Stimulated activated CD8-positive, alpha-beta memory T cell treated with anti-CD3 and anti-CD28 coated beads, Interleukin-12 subunit alpha, Interleukin-12 subunit beta, amount 100 ng/mL, for 24 hours (primary cell): ENCODE measurements around the gene SLAMF7.
"Not testable (repeated sequence)": the region's sequence is repeated elsewhere in the genome, so short reads cannot be mapped to it uniquely, and the experiment has no call there.

ENCODE experiments used
- DNase-seq: peaks from one replicate; pipeline ENCODE4 v3.0.0-alpha.2; 2020; ENCODE audit errors: extremely low read depth

SLAMF7 gene

DNA sequence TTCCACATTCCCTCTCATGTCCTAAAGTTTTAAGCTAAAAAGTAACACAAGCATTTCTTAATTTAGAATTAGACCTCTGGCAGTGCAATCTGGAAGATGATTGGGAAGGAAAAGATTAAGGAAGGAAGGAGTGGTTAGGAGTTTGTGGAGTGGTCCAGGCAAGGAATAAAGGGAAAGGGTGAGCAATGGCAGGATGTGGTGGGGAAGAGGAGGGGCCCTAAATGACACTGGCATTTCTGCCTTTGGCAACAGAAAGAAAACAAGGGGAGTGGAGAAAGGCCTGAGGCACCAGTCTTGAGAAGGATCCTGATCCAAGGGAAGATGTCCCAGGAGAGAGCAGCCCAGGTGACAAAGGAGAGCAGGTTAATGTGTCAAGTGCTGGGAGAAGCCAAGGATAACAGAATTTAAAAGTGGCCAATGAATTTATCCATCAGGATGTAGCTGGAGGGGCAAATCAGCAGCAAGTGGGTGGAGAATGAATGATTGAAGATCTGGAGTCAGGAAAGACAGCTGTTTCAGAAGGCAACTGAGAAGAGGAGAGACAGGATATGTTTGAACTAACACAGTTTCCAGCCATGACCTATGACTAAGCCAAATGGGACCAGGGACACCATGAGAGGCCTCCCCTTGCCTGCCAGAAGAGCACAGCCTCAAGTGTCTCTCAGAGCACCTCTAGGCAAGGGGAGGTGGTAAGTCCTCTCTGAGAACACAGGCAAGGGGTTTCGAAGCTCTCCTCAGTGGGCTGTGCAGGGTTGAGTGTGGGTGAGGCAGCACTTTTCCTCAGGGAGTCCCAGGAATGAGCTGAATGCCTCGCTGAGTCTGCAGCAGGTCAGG, 36.1 kb downstream of the SLAMF7 start:
- DNase-seq = no peak

DNA sequence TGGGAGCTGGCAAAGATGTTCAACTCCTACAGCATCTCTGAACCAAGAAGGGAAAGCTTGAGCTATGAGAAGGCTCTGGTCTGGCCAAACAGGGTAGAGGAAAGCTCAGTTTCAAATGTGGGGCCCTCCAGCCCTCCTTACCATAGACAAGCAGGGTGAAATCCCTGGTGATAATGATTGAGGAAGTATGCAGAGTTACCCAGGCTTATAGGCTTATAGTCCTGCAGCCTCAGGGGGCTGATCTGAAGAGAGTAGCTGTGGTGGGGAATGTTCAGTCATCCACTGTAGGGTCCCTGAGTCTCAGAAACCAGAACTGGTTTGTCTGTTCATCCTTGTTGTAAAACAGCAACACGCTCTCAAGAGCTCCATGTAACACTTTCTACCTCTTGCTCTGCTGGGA, 37.1 kb downstream of the SLAMF7 start:
- DNase-seq = no peak

DNA sequence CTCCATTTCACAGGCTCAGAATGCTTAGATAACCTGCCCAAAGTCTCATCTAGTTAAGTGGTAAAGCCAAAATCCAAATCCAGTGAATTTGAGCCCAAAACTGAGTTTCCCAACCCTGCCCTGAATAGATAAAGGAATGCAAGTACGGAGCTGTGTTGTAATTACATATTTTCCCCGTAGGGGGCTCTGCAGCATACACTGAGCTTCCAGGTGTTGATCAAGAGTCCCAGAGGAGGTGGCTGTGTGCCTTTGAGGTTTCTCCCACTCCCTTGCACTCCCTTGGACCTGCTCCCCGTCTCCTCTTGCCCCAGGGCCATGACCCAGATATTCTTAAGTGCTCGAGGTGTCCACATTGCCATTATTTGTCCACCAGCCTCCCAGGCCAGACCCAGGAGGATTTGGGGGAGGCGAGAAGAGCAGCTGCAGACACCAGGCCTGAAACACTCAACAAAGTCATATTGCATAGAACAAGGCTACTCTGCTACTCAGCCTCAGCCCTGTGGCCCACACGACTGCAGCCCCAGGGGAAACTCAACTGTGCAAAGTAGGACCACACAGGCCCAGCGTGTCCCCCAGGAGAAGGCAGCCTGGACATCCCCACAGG, 38.5 kb downstream of the SLAMF7 start:
- DNase-seq = no peak

DNA sequence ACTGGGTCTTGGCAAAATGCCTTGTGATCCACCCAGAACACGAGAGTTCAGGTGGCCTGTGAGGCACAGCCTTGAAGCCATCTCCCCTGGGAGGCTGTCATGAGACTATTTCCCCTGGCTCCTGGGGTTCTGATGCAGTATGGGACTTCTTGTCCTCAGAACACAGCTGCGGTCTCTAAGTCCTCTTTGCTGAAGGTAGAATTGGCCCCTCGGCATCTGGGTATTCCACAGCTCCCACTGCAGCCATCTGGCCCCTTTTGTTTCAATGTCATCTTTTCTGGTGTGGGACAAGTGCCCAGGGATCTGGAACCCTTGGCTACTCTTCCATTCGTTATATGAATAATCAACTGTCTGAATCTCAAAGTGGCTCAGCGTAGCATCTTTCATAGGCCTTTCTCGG, 39.9 kb downstream of the SLAMF7 start:
- no peak for DNase-seq

DNA sequence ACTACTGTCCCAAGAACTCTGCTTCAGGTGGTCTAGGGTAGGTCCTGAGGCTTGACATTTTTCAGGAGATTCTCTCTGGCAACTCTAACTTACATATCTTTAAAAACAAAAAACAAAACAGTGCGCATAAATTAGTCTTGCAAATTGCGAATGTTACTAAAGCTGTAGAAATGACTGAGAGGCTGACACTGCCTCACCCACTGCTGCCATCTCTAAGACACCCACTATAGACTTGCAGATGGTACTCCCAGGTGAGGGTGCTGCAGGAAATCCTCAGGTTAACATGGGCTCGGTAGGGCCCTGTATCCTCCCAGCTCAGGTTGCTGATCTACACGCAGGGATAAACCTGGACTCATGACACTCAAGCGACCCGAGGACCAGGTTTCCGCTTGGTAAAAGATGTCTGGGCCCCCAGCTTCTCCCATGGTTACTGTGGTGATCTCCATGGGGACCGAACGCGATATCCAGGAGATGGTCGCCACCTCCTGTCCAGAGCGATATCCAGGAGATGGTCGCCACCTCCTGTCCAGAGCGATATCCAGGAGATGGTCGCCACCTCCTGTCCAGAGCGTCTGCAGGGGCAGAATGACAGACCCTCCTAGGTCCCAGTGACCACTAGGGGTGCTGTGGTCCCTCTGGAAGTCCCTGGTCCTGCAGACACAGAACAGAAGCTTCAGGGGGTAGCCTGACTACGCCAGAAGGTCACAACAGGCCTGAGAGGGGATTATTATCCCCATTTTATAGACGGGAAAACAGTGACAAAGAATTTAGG, 40.8 kb downstream of the SLAMF7 start:
- no peak for DNase-seq

DNA sequence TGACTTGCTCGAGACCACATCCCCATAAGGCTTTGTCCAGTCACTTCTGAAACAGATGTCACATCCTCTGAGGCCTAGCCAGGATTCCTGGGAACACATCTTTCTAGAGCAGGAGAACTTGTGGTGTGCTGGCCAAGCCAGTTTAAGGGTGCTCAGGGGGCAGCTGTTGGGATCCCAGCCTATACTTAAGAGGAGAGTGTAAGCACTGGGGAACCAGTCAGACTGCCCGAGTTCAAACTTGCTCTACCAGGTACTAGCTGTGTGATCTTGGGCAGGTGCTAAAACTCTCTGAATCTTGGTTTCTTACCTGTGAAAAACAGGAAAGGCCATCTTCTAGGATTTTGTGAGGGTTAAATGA, 41.3 kb downstream of the SLAMF7 start:
- no peak for DNase-seq

DNA sequence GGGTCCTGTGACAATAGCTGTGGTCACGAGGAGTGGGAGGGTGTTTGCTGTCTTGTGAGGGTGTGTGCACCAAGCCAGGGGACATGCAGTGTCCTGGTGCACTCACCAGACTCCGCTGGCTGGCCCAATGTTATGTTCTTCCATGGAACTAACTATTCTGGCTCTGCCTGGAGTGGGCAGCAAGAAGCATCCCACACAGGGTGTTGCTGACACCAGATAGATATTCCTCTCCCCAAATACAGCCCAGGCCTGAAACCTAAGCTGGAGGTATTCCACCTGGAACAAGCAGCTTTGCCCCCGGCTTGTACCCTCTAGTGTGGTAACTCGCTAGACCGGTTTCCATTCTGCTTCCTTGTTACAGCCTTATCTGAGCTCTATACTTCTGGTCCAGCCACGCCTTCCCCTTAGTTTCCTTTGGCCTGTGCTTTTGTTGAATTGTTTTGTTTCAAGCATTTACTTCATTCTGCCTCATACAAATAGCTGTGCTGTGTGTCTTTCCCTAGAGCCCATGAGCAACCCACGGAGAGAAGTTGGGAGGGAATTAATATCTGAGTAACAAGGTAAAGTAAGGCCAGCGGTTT, 42.2 kb downstream of the SLAMF7 start:
- DNase-seq = no peak

DNA sequence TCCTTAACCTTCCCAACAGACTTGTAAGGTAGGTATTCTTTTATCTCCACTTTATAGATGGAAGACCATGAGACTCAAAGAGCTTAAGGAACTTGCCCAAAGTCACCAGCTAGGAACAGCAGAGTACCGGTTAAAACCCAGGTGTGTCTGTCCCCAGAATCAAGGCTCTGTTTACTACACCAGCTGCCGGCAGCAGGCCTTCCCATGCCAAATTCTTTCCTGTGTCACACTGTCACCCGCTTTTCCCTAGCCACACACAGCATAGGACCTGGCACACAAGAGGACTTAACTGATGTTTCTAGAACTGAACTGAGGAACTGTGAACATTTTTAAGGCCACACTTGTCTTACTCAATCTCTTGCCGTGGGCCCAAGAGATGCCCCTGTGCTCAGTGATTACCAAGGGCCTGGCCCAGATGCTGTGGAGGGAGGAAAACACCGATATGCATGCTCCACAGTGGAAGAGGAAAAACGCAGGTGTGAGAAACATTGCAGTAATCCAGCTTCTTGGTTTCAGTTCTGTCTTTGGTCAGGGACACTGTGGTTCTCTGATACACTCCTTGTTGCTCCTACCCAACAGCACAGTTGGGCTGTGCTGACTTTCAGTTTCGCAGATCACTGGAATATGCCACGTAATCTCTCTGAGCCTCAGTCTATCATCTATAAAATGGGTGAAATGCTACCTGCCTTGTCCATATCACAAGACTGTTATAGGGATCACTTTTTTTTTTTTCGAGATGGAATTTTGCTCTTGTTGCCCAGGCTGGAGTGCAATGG, 43.1 kb downstream of the SLAMF7 start:
- no peak for DNase-seq

DNA sequence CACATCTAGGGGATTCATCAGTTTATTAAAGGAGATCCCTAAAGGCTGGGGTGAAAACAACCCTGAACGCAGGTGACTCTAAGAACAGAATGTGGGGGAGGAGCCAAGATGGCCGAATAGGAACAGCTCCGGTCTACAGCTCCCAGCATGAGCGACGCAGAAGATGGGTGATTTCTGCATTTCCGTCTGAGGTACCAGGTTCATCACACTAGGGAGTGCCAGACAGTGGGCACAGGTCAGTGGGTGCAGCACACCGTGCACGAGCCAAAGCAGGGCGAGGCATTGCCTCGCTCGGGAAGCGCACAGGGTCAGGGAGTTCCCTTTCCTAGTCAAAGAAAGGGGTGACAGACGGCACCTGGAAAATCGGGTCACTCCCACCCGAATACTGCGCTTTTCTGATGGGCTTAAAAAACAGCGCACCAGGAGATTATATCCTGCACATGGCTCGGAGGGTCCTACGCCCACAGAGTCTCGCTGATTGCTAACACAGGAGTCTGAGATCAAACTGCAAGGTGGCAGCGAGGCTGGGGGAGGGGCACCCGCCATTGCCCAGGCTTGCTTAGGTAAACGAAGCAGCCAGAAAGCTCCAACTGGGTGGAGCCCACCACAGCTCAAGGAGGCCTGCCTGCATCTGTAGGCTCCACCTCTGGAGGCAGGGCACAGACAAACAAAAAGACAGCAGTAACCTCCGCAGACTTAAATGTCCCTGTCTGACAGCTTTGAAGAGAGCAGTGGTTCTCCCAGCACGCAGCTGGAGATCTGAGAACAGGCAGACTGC, 44.1 kb downstream of the SLAMF7 start:
- not testable (repeated sequence) for DNase-seq

DNA sequence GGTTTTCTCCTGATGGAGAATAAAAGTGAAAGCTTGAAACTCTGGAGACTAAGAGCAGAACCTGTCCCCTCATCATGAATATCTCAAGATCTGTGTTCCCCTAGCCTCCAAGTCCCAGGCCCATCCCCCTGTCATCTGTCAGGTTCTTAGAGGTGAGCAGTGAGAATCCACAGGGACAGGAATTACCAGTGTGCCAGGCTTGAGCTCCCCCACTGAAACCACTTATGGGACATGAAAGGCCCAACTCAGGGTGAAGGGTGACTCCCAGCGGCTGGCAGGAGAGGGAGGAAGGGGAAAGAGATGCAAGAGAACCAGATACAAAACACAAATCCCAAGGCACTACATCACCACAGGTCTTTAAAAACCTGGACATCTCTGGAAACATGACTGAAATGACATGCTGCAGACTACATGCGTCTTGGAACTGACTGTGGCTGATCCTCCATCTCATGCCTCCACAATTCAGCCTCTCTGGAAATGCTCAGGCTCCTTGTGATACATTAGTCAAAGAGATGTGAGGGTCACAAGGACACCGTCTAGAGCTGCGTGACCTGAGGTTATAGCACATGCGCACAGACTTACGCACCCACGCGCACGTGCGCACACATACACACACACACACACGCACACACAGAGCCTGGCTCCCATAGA, 50.1 kb downstream of the SLAMF7 start:
- no peak for DNase-seq

DNA sequence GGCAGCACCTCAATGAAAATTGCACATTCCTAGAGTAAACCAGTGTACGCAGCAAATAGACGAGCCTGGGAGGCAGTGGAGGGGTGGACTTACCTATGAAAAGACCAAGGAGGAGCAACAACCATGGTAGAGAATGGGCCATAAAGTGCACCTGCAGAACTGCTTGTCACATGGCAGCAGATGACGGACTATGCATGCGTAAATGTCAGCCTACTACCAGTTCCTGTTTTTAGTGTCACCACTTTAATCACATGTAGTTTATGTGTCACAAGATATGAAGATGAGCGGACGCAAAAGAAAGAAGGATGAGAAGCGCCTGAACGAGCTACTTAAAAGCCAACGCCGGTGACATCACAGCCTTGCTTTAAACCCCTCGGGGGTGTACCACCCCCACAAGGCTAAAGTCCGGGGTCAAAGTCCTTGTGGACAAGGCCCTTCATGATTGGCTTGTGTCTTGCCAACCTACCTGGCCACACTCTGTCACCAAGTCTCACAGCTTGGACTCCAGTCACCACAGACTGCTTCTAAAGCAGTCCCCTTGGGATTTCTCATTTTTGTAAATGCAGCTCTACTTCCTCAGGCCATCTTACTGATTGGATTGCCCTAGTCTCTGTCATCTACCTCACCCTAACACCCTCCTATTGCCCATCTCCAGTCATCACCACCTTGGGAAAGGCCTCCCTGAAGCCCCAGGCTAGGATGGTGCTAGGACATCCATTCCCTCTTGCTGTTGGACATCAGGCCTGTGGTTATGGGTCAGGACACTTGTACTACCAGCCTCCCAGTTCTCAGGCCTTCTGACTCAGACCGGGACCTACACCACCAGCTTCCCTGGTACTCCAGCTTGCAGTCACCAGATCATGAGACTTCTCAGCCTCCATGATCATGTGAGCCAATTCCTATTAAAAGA, 50.9 kb downstream of the SLAMF7 start:
- no peak for DNase-seq

DNA sequence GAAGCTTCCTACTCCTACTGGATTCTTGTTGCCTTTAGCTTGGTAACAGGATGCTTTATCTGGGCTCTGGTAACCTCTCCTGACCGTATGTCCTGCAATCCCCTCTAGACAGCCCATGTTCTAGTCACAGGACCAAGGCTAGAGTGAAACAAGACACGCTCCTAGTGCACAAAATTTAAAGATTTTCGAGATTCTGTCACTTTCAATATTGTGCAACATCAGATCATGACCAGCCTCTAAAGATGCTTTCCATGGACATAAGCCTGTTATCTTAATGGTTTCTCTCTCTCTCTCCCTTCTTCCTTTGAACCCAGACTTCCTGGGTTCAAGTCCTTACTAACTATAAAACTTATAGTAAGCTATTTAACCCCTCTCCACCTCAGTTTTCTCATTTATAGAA, 55.3 kb downstream of the SLAMF7 start:
- DNase-seq = no peak

DNA sequence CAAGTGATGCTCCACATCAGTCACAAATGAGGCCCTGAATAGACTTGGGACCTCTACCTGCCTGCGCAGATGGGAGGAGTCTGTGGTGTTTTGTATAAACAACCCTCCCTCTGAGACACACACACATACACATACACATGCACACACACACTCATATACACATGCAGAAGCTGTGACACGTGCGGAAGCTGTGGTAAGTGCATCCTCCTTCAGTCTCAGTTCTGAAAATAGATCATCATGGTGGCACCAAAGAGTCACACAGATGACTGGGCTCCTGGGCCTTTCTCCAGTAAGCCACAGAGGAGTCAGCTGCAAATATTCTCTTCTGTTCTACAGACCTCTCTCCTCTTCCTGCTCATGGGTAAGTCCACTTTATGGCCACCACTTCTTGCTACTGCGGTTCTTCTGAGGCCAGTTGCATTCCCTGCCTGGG, 56.9 kb downstream of the SLAMF7 start, which contains the start of gene LY9:
Gene LY9, plus strand, starts transcription at position 224 of the 433 bp plus-strand sequence. Its CDS starts 14 bp downstream, at position 238.
- DNase-seq = peak; percentile 43

DNA sequence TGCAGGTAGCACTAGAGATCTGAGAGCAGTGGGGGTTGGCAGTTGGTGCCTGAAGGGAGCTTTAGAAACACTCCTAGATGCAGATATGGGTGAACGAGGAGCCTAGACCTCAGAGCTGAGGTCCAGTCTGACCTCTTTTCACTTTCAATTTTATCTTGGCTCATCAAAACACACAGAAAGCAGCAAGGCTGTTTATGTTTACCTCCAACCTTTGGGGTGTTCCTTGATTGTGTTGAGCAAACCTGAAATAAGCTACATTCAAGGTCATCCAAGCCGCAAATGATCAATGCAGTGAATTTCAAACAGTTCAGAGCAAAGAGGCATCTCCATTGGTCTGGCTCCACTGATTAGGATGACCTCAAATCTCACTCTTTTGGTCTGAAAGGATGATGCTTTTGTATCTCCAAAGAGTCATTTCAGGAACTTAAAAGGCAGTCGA, 58.2 kb downstream of the SLAMF7 start:
- DNase-seq = no peak

DNA sequence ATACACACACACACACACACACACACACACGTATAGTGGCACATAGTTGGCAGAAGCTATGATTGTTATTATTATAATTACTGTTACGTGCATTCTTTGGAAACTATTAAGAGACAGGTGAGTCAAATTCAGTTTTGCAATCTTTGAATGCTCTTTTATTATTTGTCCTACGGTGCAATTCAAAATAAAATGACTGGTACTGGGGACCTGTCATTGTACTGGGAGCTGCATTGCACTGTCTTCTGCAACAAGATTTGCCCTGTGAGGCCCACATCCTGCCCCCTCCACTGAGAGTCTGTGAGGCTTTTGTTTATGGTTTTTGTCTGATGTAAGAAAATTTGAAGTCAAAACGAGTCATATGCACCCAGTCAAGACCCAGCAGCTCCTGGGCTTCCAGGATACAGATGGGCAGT, 58.8 kb downstream of the SLAMF7 start:
- DNase-seq = peak; percentile 22

DNA sequence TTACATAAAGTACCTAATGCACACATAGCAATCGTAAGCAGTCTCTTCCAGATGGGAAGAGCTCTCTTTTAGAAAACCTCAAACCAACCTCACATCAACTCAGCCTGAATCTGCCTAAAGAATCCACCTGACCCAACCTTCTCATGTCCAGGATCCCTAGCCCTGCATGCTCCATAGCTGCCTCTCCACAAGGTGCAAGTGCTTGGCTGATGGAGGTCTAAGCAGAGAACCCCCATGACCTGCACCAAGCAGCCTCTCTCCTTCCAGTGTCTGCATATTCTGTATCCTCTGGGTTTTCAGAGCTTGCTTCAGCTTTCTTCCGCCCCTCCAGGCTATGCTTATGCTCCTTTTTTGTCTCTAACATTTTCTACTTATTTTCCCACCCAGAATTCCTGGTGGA, 59.4 kb downstream of the SLAMF7 start:
- no peak for DNase-seq

DNA sequence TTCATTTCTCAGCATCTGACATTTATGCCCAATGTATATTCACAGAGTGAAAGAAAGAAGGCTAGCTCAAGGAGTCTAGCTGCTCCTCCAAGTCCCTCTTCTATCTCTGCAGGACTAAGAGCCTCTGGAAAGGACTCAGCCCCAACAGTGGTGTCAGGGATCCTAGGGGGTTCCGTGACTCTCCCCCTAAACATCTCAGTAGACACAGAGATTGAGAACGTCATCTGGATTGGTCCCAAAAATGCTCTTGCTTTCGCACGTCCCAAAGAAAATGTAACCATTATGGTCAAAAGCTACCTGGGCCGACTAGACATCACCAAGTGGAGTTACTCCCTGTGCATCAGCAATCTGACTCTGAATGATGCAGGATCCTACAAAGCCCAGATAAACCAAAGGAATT, 60.6 kb downstream of the SLAMF7 start:
- no peak for DNase-seq

DNA sequence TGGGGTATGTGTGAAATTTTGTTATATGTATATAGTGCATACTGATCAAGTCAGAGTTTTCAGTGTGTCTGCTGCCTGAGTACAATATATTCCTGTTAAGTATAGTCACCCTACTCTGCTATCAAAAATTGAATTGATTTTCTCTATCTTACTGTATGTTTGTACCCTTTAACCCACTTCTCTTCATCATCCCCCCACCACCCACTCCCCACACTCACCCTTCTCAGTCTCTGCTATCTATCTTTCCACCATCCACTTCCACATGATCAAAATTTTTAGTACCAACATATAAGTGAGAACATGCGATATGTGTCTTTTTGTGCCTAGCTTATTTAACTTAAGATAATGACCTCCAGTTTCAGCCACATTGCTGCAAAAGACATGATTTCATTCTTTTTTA, 61.1 kb downstream of the SLAMF7 start:
- no peak for DNase-seq
